Measurements from ENCODE around the gene EXTL2. TPM values are rescaled to one million over a fixed set of nuclear protein-coding genes. Genes with fewer than 3 reads are reported as not detected.

EXTL2 gene
- total RNA-seq, 1 donor from 2014 or later = 73.3 TPM

GRCh38 chr1:100882698-100883097 lies 11.9 kb downstream of the EXTL2 start:
- H2AFZ ChIP-seq (replicated peaks) = no peak overlapping the region
- no peaks in the 10 kb centered on the region for H3K9me3 Mint-ChIP-seq
- H3K27ac ChIP-seq = no peak overlapping the region
- no peak overlapping the region for H3K4me3 ChIP-seq
- no peak overlapping the region for H3K4me3 Mint-ChIP-seq
- H3K4me2 ChIP-seq = no peak overlapping the region
- peaks cover 6% of the 10 kb centered on the region for H3K36me3 ChIP-seq
- H3K36me3 Mint-ChIP-seq = peaks cover 32% of the 10 kb centered on the region
- H3K9me3 ChIP-seq (ENCODE audit: low read depth) = no peaks in the 10 kb centered on the region
- no peaks in the 10 kb centered on the region for H3K4me1 ChIP-seq
- H3F3A ChIP-seq (ENCODE audit: low read depth) = no peaks in the 10 kb centered on the region
- H3K27me3 Mint-ChIP-seq (ENCODE audit: insufficient read depth, low read depth) = no peaks in the 10 kb centered on the region
- no peaks in the 10 kb centered on the region for H3K27me3 ChIP-seq
- H3K9ac ChIP-seq = no peak overlapping the region
- no peaks in the 10 kb centered on the region for H3K79me2 ChIP-seq (ENCODE audit: low read depth)
- H3K27ac Mint-ChIP-seq = no peak overlapping the region
- TF ChIP-seq EZH2 (IDR thresholded peaks at IDR 0.05) (no peak), EZH2phosphoT487 (IDR thresholded peaks at IDR 0.05) (no peak), CTCF (IDR thresholded peaks at IDR 0.05) (no peak)
- no peaks in the 10 kb centered on the region for H4K20me1 ChIP-seq (ENCODE audit: low read depth)
- no peak for DNase-seq (ENCODE audit: low spot score)
- H3K4me1 Mint-ChIP-seq = no peaks in the 10 kb centered on the region

GRCh38 chr1:100881687-100882086 lies 13.0 kb downstream of the EXTL2 start:
- Histone ChIP-seq H3K36me3 (peaks cover 1% of the 10 kb centered on the region), H3K9me3 (ENCODE audit: low read depth) (no peaks in the 10 kb centered on the region), H3K4me3 (no peak overlapping the region), H3F3A (ENCODE audit: low read depth) (no peaks in the 10 kb centered on the region), H3K27ac (no peak overlapping the region), H3K27me3 (no peaks in the 10 kb centered on the region), H3K9ac (no peak overlapping the region), H3K4me1 (no peaks in the 10 kb centered on the region), H2AFZ (replicated peaks) (no peak overlapping the region), H4K20me1 (ENCODE audit: low read depth) (no peaks in the 10 kb centered on the region), H3K79me2 (ENCODE audit: low read depth) (no peaks in the 10 kb centered on the region), H3K4me2 (no peak overlapping the region)
- Mint-ChIP-seq H3K4me1 (no peaks in the 10 kb centered on the region), H3K9me3 (no peaks in the 10 kb centered on the region), H3K4me3 (no peak overlapping the region), H3K27ac (no peak overlapping the region), H3K36me3 (peaks cover 23% of the 10 kb centered on the region), H3K27me3 (ENCODE audit: insufficient read depth, low read depth) (no peaks in the 10 kb centered on the region)
- TF ChIP-seq EZH2phosphoT487 (IDR thresholded peaks at IDR 0.05) = no peak
- TF ChIP-seq CTCF (IDR thresholded peaks at IDR 0.05) = no peak
- no peak for TF ChIP-seq EZH2 (IDR thresholded peaks at IDR 0.05)
- DNase-seq (ENCODE audit: low spot score) = no peak

GRCh38 chr1:100879422-100879821 lies 15.2 kb downstream of the EXTL2 start:
- H3K9ac ChIP-seq = no peak overlapping the region
- H3K79me2 ChIP-seq (ENCODE audit: low read depth) = no peaks in the 10 kb centered on the region
- no peak overlapping the region for H2AFZ ChIP-seq (replicated peaks)
- H3K27me3 ChIP-seq = no peaks in the 10 kb centered on the region
- DNase-seq (ENCODE audit: low spot score) = no peak
- no peaks in the 10 kb centered on the region for H3K9me3 Mint-ChIP-seq
- no peaks in the 10 kb centered on the region for H3K4me1 Mint-ChIP-seq
- H3K4me3 Mint-ChIP-seq = no peak overlapping the region
- H3K27ac Mint-ChIP-seq = no peak overlapping the region
- no peak overlapping the region for H3K27ac ChIP-seq
- no peak for TF ChIP-seq EZH2phosphoT487 (IDR thresholded peaks at IDR 0.05)
- no peak for TF ChIP-seq EZH2 (IDR thresholded peaks at IDR 0.05)
- no peak for TF ChIP-seq CTCF (IDR thresholded peaks at IDR 0.05)
- no peak overlapping the region for H3K4me3 ChIP-seq
- no peak overlapping the region for H3K4me2 ChIP-seq
- peaks cover 6% of the 10 kb centered on the region for H3K36me3 ChIP-seq
- no peaks in the 10 kb centered on the region for H4K20me1 ChIP-seq (ENCODE audit: low read depth)
- peaks cover 12% of the 10 kb centered on the region for H3K36me3 Mint-ChIP-seq
- no peaks in the 10 kb centered on the region for H3K27me3 Mint-ChIP-seq (ENCODE audit: insufficient read depth, low read depth)
- H3F3A ChIP-seq (ENCODE audit: low read depth) = no peaks in the 10 kb centered on the region
- H3K9me3 ChIP-seq (ENCODE audit: low read depth) = no peaks in the 10 kb centered on the region
- no peaks in the 10 kb centered on the region for H3K4me1 ChIP-seq

All from neural progenitor cell (in vitro differentiated cells).